GM18505 (cell line): Measurements from ENCODE around the gene TTLL4.

Experiments
- ATAC-seq: cut with Tn5 transposase; IDR thresholded peaks from one replicate; pipeline ENCODE4 v1.9.1; 2021; ENCODE audit not compliant: unreplicated experiment
- POLR2A ChIP-seq: IDR thresholded peaks from 4 replicates; pipeline ENCODE4 v1.6.1; 2011; ENCODE audit warnings: borderline replicate concordance; ENCODE audit not compliant: insufficient read depth, insufficient read length; ENCODE audit errors: extremely low read depth

The TTLL4 gene

GRCh38 chr2:218698885-218699284 is 11.8 kb upstream of the TTLL4 start:
- no peak for TF ChIP-seq POLR2A
- ATAC-seq = no peak

DNA sequence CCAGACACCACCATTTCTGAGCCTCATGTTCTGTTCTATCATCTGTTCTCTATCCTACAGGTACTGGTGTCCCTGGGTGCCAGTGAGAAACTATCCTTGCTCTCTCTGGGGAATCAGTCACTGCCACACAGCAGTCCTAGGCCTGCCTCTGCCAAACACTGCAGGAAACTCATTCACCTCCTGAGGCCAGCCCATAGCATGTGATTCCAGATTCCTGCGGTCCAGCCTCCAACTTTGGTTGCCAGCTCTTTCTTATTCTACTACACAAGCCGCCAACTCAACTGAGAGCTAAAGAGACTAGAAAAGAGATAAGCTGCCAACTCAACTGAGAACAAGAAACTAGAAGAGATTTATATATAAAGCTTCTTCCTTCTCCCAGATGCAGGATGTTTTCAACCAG is 8.8 kb upstream of the TTLL4 start:
- ATAC-seq = no peak
- TF ChIP-seq POLR2A = no peak

DNA sequence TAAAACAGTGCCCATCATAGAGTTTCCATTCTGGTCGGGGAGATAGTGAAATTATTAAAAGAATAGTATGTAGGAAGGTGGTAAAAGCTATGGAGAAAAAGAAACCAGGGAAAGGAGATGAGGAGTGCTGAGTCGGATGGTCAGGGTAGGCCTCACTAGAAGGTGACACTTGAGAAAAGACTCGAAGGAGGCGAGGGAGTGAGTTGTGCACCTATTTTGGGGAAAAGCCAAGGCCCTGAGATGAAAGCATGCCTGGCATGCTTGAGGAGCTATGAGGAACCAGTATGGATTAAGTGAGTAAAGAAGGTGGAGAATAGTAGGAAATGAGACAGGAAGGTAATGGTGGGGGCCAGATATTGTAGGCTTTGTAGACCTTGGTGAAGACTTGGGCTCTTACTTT is 7.3 kb upstream of the TTLL4 start:
- ATAC-seq = no peak
- no peak for TF ChIP-seq POLR2A

DNA sequence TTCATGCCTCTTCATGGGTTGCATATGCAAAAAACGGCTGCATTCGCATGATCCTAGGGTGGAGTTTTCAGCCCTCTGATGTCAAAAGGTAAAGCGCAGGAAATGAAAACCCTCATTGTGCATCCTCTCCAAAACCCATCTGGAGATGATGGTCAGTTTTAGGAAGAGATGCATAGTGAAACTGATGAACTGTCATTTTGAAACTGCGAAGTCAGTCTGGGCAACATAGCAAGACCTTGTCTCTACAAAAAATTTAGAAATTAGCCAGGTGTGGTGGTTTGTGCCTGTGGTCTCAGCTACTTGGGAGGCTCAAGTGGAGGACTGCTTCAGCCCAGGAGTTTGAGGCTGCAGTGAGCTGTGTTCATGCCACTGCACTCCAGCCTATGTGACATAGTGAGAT is 2.5 kb upstream of the TTLL4 start:
- TF ChIP-seq POLR2A = no peak
- peak; percentile 33 for ATAC-seq

DNA sequence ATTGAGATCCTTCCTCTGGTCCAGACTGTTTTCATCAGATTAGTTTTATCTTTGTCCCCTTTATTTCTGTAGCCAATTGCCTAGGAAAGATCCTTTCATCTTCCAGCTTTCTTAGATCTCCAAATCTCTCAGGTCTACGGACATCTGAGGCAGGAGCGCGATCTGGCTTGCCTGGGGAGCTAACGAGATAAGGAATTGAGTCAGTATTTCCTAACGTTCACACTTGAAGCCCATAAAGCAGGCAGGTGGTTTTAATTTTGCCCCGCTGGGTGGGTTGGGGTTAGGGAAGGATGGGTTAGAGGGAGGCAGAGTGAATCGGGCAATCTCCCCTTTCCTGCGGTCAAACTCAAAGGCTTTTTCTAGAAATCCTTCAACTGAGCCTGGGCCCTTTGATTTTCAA is 727 bp upstream of the TTLL4 start:
- ATAC-seq = no peak
- TF ChIP-seq POLR2A = no peak

GRCh38 chr2:218710334-218710686 is 325 bp upstream of the TTLL4 start:
- peak; percentile 2 for ATAC-seq
- TF ChIP-seq POLR2A = no peak

DNA sequence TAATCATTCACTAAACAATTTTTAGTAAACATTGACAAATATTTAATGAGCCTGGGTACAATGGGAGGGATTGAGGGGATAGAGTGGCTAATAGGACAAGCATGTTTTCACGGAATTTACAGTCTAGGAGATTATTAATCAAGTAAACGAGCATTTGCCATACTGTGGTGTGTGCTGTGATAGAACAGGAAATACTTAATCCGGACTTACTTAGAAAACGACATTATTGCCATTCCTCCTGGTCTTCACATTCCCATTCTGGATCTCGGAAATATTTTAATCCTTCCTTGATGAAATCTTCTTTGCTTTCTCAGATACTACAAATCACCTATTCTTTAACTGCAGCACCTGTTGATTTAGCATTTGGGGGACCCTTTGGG is 905 bp downstream of the TTLL4 start:
- no peak for TF ChIP-seq POLR2A
- ATAC-seq = no peak

DNA sequence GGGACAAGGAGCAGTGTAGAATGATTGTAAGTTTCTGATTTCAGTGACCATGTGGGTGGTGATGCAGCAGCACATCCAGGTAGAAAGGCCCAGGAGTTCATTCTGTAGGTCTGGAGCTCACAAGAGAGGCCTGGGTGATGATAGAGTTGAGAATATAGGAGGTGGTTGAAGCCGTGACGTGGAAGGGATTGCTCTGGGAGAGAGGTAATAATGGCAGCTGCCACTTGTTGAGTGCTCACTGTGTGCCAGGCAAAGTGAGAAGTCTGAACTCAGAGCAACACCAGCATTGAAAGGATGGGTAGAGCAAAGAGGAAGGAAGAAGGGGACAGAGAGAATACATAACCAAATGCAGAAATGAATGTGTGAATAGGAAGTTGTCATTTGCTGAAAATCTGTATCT is 3.3 kb downstream of the TTLL4 start:
- no peak for ATAC-seq

GRCh38 chr2:218716070-218716469 is 5.4 kb downstream of the TTLL4 start:
- TF ChIP-seq POLR2A = no peak
- ATAC-seq = no peak

More for the DNA sequence above, 3.3 kb downstream of the TTLL4 start:
- no peak for TF ChIP-seq POLR2A

GRCh38 chr2:218717262-218717661 is 6.6 kb downstream of the TTLL4 start:
- ATAC-seq = no peak
- no peak for TF ChIP-seq POLR2A

DNA sequence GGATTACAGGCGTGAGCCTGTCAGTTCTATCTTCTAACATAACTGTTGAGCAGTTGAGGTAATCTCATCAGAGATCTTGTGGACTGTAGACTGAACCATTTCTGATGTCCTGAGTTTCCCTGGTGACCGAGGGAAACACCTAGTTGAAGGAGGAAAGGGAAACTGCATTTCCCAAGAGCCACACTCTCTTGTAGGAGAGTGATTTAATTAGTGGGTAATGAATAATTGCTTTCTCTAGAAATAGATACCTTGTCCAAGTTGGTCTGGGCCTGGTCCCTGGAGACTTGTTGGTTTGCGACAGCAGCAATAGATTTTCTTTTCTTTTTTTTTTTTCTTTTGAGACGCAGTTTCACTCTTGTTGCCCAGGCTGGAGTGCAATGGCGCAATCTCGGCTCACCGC is 7.4 kb downstream of the TTLL4 start:
- ATAC-seq = no peak
- TF ChIP-seq POLR2A = no peak

DNA sequence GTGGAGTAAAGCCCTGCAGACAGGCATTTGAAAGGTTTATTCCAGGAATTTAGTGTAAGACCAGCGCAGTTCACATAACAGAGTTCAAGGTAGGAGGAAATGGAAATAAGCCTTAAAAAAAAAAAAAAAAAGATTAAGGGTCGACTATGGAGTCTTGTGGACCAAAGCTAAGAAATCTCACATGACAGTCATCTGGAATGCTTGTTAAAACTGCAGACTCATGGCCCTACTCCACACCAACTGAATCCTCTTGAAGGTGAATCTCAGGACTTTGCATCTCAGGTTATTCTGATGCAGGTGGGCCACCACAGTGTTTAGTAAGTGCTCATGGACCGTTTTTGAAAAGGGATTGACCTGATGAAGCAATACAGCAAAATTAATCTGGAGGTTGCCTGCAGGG is 8.8 kb downstream of the TTLL4 start:
- TF ChIP-seq POLR2A = no peak
- ATAC-seq = no peak

GRCh38 chr2:218720048-218721041 is 9.7 kb downstream of the TTLL4 start:
- no peak for ATAC-seq
- no peak for TF ChIP-seq POLR2A

- no peak for ATAC-seq
- no peak for TF ChIP-seq POLR2A
These were observed 10.9 kb downstream of the TTLL4 start for GRCh38 chr2:218721488-218721887.

DNA sequence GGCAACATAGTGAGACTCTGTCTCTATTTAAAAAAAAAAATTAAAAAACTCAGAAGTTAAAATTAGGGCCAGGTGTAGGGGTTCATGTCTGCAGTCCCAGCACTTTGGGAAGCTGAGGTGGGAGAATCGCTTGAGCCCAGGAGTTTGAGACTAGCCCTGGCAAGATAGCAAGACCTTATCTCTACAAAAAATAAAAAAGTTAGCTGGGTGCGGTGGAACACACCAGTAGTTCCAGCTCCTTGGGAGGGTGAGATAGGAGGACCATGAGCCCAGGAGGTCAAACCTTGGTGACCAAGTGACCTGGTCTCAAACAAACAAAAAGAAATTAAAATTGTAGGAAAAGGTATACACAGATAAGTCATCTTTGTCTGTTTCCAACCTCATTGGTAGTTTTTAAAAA is 11.3 kb downstream of the TTLL4 start:
- ATAC-seq = no peak
- TF ChIP-seq POLR2A = no peak

GRCh38 chr2:218722419-218722818 is 11.8 kb downstream of the TTLL4 start:
- no peak for ATAC-seq
- TF ChIP-seq POLR2A = no peak
